HFF-Myc (cell line): ENCODE data around the gene ANAPC2.

ENCODE experiments used
- DNase-seq: peaks from one replicate; pipeline ENCODE4 v3.0.0-alpha.2; 2011; ENCODE audit warnings: low read depth; ENCODE audit errors: extremely low read depth
- H3K4me3 ChIP-seq: replicated peaks from 2 replicates; pipeline ENCODE4 v1.5.1; 2011; ENCODE audit warnings: low read depth, mild to moderate bottlenecking, control low read depth, low read length
- CTCF ChIP-seq: IDR thresholded peaks from 2 replicates; pipeline ENCODE4 v1.5.1; 2012; ENCODE audit warnings: mild to moderate bottlenecking, low read depth, low read length, control low read depth; ENCODE audit errors: missing control alignments

Gene ANAPC2

DNA sequence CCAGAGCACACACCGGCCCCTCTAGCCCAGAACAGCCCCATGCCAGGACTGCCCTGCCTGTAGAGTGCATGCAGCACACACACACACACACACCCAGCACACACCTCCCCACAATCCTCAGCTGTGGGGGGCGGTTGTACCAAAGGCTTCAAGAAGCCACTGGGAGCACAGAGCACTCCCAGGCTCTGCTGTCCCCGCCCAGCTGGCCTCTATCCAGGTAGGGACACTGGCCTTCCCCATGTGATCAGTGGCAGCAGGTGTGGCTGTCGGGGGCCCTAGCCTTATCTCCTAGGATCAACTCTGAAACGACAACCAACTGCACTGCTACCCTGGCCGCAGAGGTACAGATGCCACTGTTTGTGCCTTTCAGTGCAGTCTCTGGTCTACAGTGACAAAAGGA, 2.0 kb downstream of the ANAPC2 start:
- DNase-seq: no peak
- no peak for TF ChIP-seq CTCF
- H3K4me3 ChIP-seq: no peak overlapping the region

- H3K4me3 ChIP-seq: no peak overlapping the region
- no peak for TF ChIP-seq CTCF
- DNase-seq: no peak
Measured at GRCh38 chr9:137185921-137186320, 2.4 kb downstream of the ANAPC2 start.

- no peak for TF ChIP-seq CTCF
- no peak overlapping the region for H3K4me3 ChIP-seq
- DNase-seq: no peak
Measured at GRCh38 chr9:137184881-137185660, 3.3 kb downstream of the ANAPC2 start.

DNA sequence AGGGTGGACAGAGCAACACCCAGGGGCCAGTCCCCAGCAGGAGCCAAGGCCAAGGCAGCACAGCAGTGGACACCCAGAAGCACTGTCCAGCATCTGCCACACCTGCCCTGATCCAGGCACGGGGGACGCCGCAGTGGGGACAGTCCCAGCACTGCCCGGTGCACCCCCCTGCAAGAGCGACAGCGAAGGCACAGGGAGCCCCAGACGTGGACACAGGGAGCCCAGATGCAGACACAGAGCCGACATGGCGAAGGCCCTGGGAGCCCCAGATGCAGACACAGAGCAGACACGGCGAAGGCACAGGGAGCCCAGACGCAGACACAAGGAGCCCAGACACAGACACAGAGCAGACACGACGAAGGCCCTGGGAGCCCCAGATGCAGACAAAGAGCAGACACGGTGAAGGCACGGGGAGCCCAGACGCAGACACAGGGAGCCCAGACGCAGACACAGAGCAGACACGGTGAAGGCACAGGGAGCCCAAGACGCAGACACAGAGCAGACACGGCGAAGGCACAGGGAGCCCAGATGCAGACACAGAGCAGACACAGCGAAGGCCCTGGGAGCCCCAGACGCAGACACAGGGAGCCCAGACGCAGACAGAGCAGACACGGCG, 4.3 kb downstream of the ANAPC2 start:
- TF ChIP-seq CTCF: no peak
- no peak for DNase-seq

DNA sequence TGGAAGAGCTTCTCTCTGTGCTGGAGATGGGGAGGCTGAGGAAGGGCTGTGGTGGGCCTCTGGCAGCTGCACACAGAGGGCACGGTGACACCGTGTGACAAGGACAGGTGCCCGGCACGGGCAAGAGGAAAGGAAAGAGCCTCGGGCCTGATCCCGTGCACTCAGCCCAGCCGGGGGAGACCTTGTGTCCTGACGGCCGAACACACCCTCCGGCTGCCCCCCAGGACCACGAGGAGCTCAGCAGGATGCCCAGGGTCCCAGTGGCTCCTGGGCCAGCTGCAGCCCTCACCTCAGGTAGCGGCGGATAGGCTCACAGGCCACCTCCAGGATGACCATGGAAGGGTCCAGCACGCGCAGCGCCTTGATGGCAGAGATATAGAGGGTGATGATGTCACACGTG, 5.5 kb downstream of the ANAPC2 start:
- DNase-seq: no peak
- TF ChIP-seq CTCF: no peak
- H3K4me3 ChIP-seq: no peak overlapping the region

More for the DNA sequence above, 4.3 kb downstream of the ANAPC2 start:
- H3K4me3 ChIP-seq: no peak overlapping the region

- DNase-seq: no peak
- no peak overlapping the region for H3K4me3 ChIP-seq
- TF ChIP-seq CTCF: no peak
Measured at GRCh38 chr9:137181680-137182079, 6.7 kb downstream of the ANAPC2 start.
